Natural killer cell treated with Interleukin-12 subunit alpha and Interleukin-12 subunit beta and Interleukin-15 and Interleukin-18, amount 100 ng/mL, for 72 hours (primary cell): ENCODE data around the gene MUC3A. TPM values are rescaled to one million over a fixed set of nuclear protein-coding genes. Genes with fewer than 3 reads are reported as not detected.
"Not testable (repeated sequence)": the region's sequence is repeated elsewhere in the genome, so short reads cannot be mapped to it uniquely, and the experiment has no call there.

Experiments used
- ATAC-seq, 2 donors: fragments of 150-1000 bp; cut with Tn5 transposase in 1 of 2; sonication (Bioruptor Pico), chemical (Tn5 transposase) in 1 of 2; 2 replicates each; pipeline ENCODE4 v1.10.0; 2021
- DNase-seq: peaks from one replicate; pipeline ENCODE4 v3.0.0; 2022; ENCODE audit warnings: low spot score
- H3K27ac Mint-ChIP-seq, 2 donors: 1 replicate in 1 of 2; 2 replicates in 1 of 2; pipeline ENCODE4 v1.8.0; 2022; ENCODE audit warnings: mixed read lengths in 2 of 2, mild to moderate bottlenecking in 1 of 2, moderate library complexity in 1 of 2
- H3K27me3 Mint-ChIP-seq, 2 donors: 1 replicate in 1 of 2; 2 replicates in 1 of 2; pipeline ENCODE4 v1.8.0; 2022; ENCODE audit warnings: mixed read lengths in 2 of 2
- H3K36me3 Mint-ChIP-seq: one replicate; pipeline ENCODE4 v1.8.0; 2022; ENCODE audit warnings: mixed read lengths
- H3K4me1 Mint-ChIP-seq, 2 donors: 1 replicate in 1 of 2; 2 replicates in 1 of 2; pipeline ENCODE4 v1.8.0; 2022; ENCODE audit warnings: low read depth in 2 of 2, mixed read lengths in 2 of 2, mild to moderate bottlenecking in 1 of 2
- H3K4me3 Mint-ChIP-seq: one replicate; pipeline ENCODE4 v1.8.0; 2022; ENCODE audit warnings: mixed read lengths
- H3K9me3 Mint-ChIP-seq: 2 replicates; pipeline ENCODE4 v1.8.0; 2022; ENCODE audit warnings: mixed read lengths
- total RNA-seq, 2 donors: library from RNA; stranded (reverse); gene quantifications; one replicate each; pipeline ENCODE4 v1.2.3, GENCODE V29; 2022

MUC3A gene
- total RNA-seq = not detected

- DNase-seq = no peak
- no peak within 1 kb of the TSS for H3K4me3 Mint-ChIP-seq
- H3K4me1 Mint-ChIP-seq = peaks cover 0 to 2% of the 10 kb centered on the region in 2 donors
- no peaks in the 10 kb centered on the region for H3K9me3 Mint-ChIP-seq
- no peaks in the 10 kb centered on the region for H3K36me3 Mint-ChIP-seq
- peaks cover 15 to 24% of the 10 kb centered on the region in 2 donors for H3K27me3 Mint-ChIP-seq
- no peak for ATAC-seq
- H3K27ac Mint-ChIP-seq = no peak within 1 kb of the TSS
Measured at GRCh38 chr7:100949227-100949932, at the start of gene MUC3A. TSS of gene MUC3A (plus strand) at chr7:100949534. CDS start at chr7:100949625, 91 bp downstream.

- Mint-ChIP-seq H3K4me3 (no peak overlapping the region), H3K36me3 (no peaks in the 10 kb centered on the region), H3K9me3 (no peaks in the 10 kb centered on the region), H3K4me1 (peaks cover 5% of the 10 kb centered on the region in 2 donors), H3K27ac (no peak overlapping the region), H3K27me3 (peaks cover 24 to 26% of the 10 kb centered on the region in 2 donors)
- no peak for DNase-seq
- ATAC-seq = no peak
Measured at GRCh38 chr7:100900978-100901377, 48.4 kb upstream of the MUC3A start.

GRCh38 chr7:100901921-100902332 is 47.4 kb upstream of the MUC3A start:
- H3K4me3 Mint-ChIP-seq = no peak overlapping the region
- no peak for ATAC-seq
- H3K4me1 Mint-ChIP-seq = no peaks in the 10 kb centered on the region
- no peaks in the 10 kb centered on the region for H3K9me3 Mint-ChIP-seq
- no peak overlapping the region for H3K27ac Mint-ChIP-seq
- DNase-seq = no peak
- no peaks in the 10 kb centered on the region for H3K36me3 Mint-ChIP-seq
- H3K27me3 Mint-ChIP-seq = peaks cover 18 to 21% of the 10 kb centered on the region in 2 donors

GRCh38 chr7:100902638-100903037 is 46.7 kb upstream of the MUC3A start:
- no peaks in the 10 kb centered on the region for H3K9me3 Mint-ChIP-seq

GRCh38 chr7:100908512-100908911 is 40.8 kb upstream of the MUC3A start:
- no peak for DNase-seq
- no peak for ATAC-seq
- Mint-ChIP-seq H3K9me3 (no peaks in the 10 kb centered on the region), H3K4me3 (no peak overlapping the region), H3K4me1 (no peaks in the 10 kb centered on the region), H3K27ac (no peak overlapping the region), H3K36me3 (no peaks in the 10 kb centered on the region), H3K27me3 (peaks cover 0 to 3% of the 10 kb centered on the region in 2 donors)

More at GRCh38 chr7:100902638-100903037, 46.7 kb upstream of the MUC3A start:
- no peak overlapping the region for H3K4me3 Mint-ChIP-seq
- DNase-seq (no peak), ATAC-seq (no peak)
- peaks cover 13 to 19% of the 10 kb centered on the region in 2 donors for H3K27me3 Mint-ChIP-seq
- no peaks in the 10 kb centered on the region for H3K4me1 Mint-ChIP-seq
- H3K27ac Mint-ChIP-seq = no peak overlapping the region
- H3K36me3 Mint-ChIP-seq = no peaks in the 10 kb centered on the region

- H3K36me3 Mint-ChIP-seq, H3K9me3 Mint-ChIP-seq, H3K4me3 Mint-ChIP-seq, H3K27me3 Mint-ChIP-seq, H3K4me1 Mint-ChIP-seq, H3K27ac Mint-ChIP-seq, DNase-seq, ATAC-seq: not testable (repeated sequence)
Measured at GRCh38 chr7:100910443-100910842, 38.9 kb upstream of the MUC3A start.

GRCh38 chr7:100911484-100911883 is 37.9 kb upstream of the MUC3A start:
- H3K4me3 Mint-ChIP-seq = no peak overlapping the region
- H3K4me1 Mint-ChIP-seq = no peaks in the 10 kb centered on the region
- peaks cover 0 to 7% of the 10 kb centered on the region in 2 donors for H3K27me3 Mint-ChIP-seq
- no peak for DNase-seq
- no peak overlapping the region for H3K27ac Mint-ChIP-seq
- no peak for ATAC-seq
- no peaks in the 10 kb centered on the region for H3K36me3 Mint-ChIP-seq
- no peaks in the 10 kb centered on the region for H3K9me3 Mint-ChIP-seq

GRCh38 chr7:100914208-100914878 is 35.0 kb upstream of the MUC3A start:
- H3K9me3 Mint-ChIP-seq = no peaks in the 10 kb centered on the region
- DNase-seq = no peak
- no peak overlapping the region for H3K27ac Mint-ChIP-seq
- H3K27me3 Mint-ChIP-seq = peaks cover 0 to 10% of the 10 kb centered on the region in 2 donors
- H3K4me3 Mint-ChIP-seq = no peak overlapping the region
- H3K36me3 Mint-ChIP-seq = no peaks in the 10 kb centered on the region
- H3K4me1 Mint-ChIP-seq = no peaks in the 10 kb centered on the region
- no peak for ATAC-seq

- H3K9me3 Mint-ChIP-seq = no peaks in the 10 kb centered on the region
- ATAC-seq = no peak
- H3K27ac Mint-ChIP-seq = no peak overlapping the region
- H3K27me3 Mint-ChIP-seq = peaks cover 4 to 10% of the 10 kb centered on the region in 2 donors
- H3K4me3 Mint-ChIP-seq = no peak overlapping the region
- H3K36me3 Mint-ChIP-seq = no peaks in the 10 kb centered on the region
- H3K4me1 Mint-ChIP-seq = no peaks in the 10 kb centered on the region
- DNase-seq = no peak
Measured at GRCh38 chr7:100914879-100915447, 34.4 kb upstream of the MUC3A start.

GRCh38 chr7:100919335-100919734 is 30.0 kb upstream of the MUC3A start:
- not testable (repeated sequence) for H3K36me3 Mint-ChIP-seq, H3K9me3 Mint-ChIP-seq, H3K27ac Mint-ChIP-seq, DNase-seq, ATAC-seq, H3K4me1 Mint-ChIP-seq, H3K4me3 Mint-ChIP-seq
- H3K27me3 Mint-ChIP-seq = peaks cover 33 to 34% of the 10 kb centered on the region in 2 donors

GRCh38 chr7:100919779-100920437 is 29.4 kb upstream of the MUC3A start:
- not testable (repeated sequence) for H3K9me3 Mint-ChIP-seq, H3K4me1 Mint-ChIP-seq, ATAC-seq, H3K27ac Mint-ChIP-seq, H3K36me3 Mint-ChIP-seq, H3K4me3 Mint-ChIP-seq, DNase-seq
- H3K27me3 Mint-ChIP-seq = peaks cover 32 to 33% of the 10 kb centered on the region in 2 donors

GRCh38 chr7:100921039-100921438 is 28.3 kb upstream of the MUC3A start:
- Mint-ChIP-seq H3K9me3 (no peaks in the 10 kb centered on the region), H3K27ac (no peak overlapping the region), H3K36me3 (no peaks in the 10 kb centered on the region), H3K27me3 (peaks cover 29 to 33% of the 10 kb centered on the region in 2 donors), H3K4me1 (no peaks in the 10 kb centered on the region), H3K4me3 (no peak overlapping the region)
- ATAC-seq (no peak), DNase-seq (no peak)

GRCh38 chr7:100923616-100924015 is 25.7 kb upstream of the MUC3A start:
- H3K9me3 Mint-ChIP-seq, H3K27ac Mint-ChIP-seq, ATAC-seq, H3K36me3 Mint-ChIP-seq, H3K4me3 Mint-ChIP-seq, H3K4me1 Mint-ChIP-seq, DNase-seq: not testable (repeated sequence)
- H3K27me3 Mint-ChIP-seq = peaks cover 24 to 33% of the 10 kb centered on the region in 2 donors

GRCh38 chr7:100929808-100930174 is 19.5 kb upstream of the MUC3A start:
- H3K27me3 Mint-ChIP-seq = peaks cover 4 to 16% of the 10 kb centered on the region in 2 donors
- H3K4me1 Mint-ChIP-seq = no peaks in the 10 kb centered on the region
- H3K9me3 Mint-ChIP-seq = no peaks in the 10 kb centered on the region
- ATAC-seq = no peak
- H3K36me3 Mint-ChIP-seq = peaks cover 6% of the 10 kb centered on the region
- no peak for DNase-seq
- H3K27ac Mint-ChIP-seq = no peak overlapping the region
- no peak overlapping the region for H3K4me3 Mint-ChIP-seq
